Stimulated activated CD4-positive, alpha-beta T cell treated with anti-CD3 and anti-CD28 coated beads, Interleukin-4, amount 100 ng/mL, for 48 hours (primary cell): Measurements from ENCODE around the gene MT1M.
"Not testable (repeated sequence)": the region's sequence is repeated elsewhere in the genome, so short reads cannot be mapped to it uniquely, and the experiment has no call there.

Experiments
- DNase-seq, 2 donors: peaks; one replicate each; pipeline ENCODE4 v3.0.0-alpha.2; 2020; ENCODE audit warnings: low read depth in 2 of 2

MT1M gene

GRCh38 chr16:56632156-56632847 is at the start of gene MT1M:
Gene MT1M, plus strand, starts transcription at chr16:56632659. Its CDS starts 73 bp downstream, at chr16:56632732.
- no peak for DNase-seq

- DNase-seq: not testable (repeated sequence)
Observed at GRCh38 chr16:56582911-56583310, 49.5 kb upstream of the MT1M start.

GRCh38 chr16:56583351-56584168 is 48.9 kb upstream of the MT1M start:
- no peak for DNase-seq

- DNase-seq: no peak
Observed at GRCh38 chr16:56584276-56584675, 48.2 kb upstream of the MT1M start.

- DNase-seq: no peak
Observed at GRCh38 chr16:56588781-56589140, 43.7 kb upstream of the MT1M start.

GRCh38 chr16:56589141-56590039 is 43.1 kb upstream of the MT1M start, which contains the start of gene MT3:
Gene MT3, plus strand, starts transcription at chr16:56589528. Its CDS starts 63 bp downstream, at chr16:56589591.
- DNase-seq: no peak

GRCh38 chr16:56591377-56592060 is 40.9 kb upstream of the MT1M start:
- no peak for DNase-seq

GRCh38 chr16:56593573-56594291 is 38.7 kb upstream of the MT1M start:
- DNase-seq: no peak

- DNase-seq: no peak
Observed at GRCh38 chr16:56594292-56594619, 38.2 kb upstream of the MT1M start.

- no peak for DNase-seq
Observed at GRCh38 chr16:56600398-56600999, 32.0 kb upstream of the MT1M start.

GRCh38 chr16:56601325-56601724 is 31.1 kb upstream of the MT1M start:
- DNase-seq: no peak

- DNase-seq: no peak
Observed at GRCh38 chr16:56603589-56603988, 28.9 kb upstream of the MT1M start.

GRCh38 chr16:56604966-56605365 is 27.5 kb upstream of the MT1M start:
- no peak for DNase-seq

GRCh38 chr16:56605475-56605874 is 27.0 kb upstream of the MT1M start:
- no peak for DNase-seq

GRCh38 chr16:56606071-56606475 is 26.4 kb upstream of the MT1M start:
- DNase-seq: no peak

GRCh38 chr16:56606476-56607108 is 25.9 kb upstream of the MT1M start:
- DNase-seq: no peak

- DNase-seq: no peak
Observed at GRCh38 chr16:56607109-56607618, 25.3 kb upstream of the MT1M start.

- no peak for DNase-seq
Observed at GRCh38 chr16:56607675-56608042, 24.8 kb upstream of the MT1M start.

GRCh38 chr16:56608043-56608875 is 24.2 kb upstream of the MT1M start, which contains the start of gene MT2A:
Gene MT2A, plus strand, starts transcription at chr16:56608584. Its CDS starts 72 bp downstream, at chr16:56608656.
- peak; percentile 82 to 92 for DNase-seq
